NCI-H748 treated with DMSO at 0.1 percent for 48 hours (cell line): ENCODE measurements around the gene GADD45GIP1.
"Not testable (repeated sequence)": the region's sequence is repeated elsewhere in the genome, so short reads cannot be mapped to it uniquely, and the experiment has no call there.

Source experiments
- DNase-seq: peaks from one replicate; lab custom pipeline; 2025; lab: John Stamatoyannopoulos, UW

The GADD45GIP1 gene

GRCh38 chr19:12957389-12957952 is 448 bp upstream of the GADD45GIP1 start:
- not testable (repeated sequence) for DNase-seq

DNA sequence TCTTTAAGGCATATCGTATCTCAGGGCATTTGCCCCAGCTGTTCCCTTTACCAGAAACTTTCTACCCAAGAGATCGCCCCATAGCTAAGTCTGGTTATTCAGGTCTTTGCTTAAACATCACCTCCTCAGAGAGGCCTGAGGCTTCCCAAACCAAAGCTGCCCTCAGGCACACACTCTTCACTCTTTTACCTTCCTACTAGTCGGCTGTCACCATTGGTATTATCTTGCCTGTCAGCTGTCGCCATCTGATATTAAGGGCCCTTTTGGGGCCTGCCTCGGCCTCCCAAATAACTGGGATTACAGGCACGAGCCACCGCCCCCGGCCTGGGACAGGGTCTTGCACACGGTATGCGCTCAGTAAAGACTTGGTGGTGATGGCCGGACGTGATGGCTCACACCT is 1.0 kb downstream of the GADD45GIP1 start:
- DNase-seq = no peak

DNA sequence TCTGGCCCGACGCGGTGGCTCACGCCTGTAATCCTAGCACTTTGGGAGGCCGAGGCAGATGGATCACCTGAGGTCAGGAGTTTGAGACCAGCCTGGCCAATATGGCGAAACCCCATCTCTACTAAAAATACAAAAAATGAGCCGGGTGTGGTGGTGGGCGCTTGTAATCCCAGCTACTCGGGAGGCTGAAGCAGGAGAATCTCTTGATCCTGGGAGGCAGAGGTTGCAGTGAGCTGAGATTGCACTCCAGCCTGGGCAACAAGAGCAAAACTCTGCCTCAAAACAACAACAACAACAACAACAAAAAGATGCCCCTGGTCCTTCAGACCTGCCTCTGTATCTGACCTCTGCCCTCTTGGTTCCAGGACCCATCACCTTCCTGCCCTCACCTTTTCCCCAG is 1.4 kb downstream of the GADD45GIP1 start:
- not testable (repeated sequence) for DNase-seq

GRCh38 chr19:12954612-12954962 is 2.4 kb downstream of the GADD45GIP1 start:
- no peak for DNase-seq

DNA sequence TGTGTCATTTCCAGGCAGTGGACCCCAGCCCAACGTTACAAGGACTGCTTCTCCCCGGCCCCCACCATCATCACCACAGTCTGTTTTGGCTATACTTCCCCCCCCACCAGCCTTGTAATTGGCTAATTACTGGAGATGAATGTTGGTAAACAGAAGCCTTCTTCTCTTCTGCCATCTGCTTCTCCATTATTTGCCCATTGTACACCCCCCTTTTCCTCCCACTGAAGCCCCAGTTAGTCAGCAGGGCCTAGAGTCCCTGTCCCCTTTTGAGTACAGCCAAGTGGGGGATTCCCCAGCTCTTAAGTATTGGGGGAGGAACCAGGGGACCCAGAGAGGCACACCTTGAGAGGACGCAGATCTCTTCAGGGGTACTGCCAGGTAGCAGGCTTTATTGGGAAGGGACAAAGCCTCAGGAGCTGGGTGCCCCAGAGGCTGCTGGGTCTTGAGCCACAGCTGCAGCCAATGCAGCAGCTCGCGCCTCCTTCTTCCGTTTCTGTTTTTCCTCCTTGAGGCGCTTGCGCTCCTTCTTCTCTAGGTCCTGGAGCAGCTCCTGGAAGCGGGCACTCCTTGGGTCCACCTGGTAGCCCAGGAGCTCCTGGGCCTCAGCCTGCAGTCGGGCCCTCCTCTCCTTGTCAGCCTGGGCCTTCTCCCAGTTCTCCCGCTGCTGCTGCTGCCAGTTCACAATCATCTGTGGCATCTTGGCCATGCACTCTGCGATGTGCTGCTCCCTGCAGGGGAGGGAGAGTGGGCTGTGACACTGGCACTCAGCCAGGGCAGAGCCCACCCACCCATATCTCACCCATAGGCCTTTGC is 3.0 kb downstream of the GADD45GIP1 start:
- DNase-seq = no peak

- DNase-seq = no peak
Measured at GRCh38 chr19:12953138-12953798, 3.8 kb downstream of the GADD45GIP1 start.

DNA sequence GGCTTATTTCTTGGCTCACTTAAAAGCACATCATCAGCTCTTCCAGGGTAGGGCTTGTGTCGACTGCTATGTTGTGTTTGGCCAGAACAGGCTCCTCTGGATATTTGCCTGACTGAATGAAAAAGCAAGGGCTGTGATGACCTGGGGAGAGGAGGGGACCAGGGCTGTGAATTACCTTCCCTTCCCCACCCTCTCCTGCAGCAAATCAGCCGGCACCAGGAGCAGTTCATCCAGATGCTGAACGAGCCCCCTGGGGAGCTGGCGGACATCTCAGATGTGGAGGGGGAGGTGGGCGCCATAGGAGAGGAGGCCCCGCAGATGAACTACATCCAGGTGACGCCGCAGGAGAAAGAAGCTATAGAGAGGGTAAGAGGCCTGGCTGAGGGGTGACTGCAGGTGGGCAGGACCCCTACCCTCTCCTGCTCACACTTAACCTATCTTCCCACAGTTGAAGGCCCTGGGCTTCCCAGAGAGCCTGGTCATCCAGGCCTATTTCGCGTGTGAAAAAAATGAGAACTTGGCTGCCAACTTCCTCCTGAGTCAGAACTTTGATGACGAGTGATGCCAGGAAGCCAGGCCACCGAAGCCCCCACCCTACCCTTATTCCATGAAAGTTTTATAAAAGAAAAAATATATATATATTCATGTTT is 4.4 kb downstream of the GADD45GIP1 start:
- no peak for DNase-seq

DNA sequence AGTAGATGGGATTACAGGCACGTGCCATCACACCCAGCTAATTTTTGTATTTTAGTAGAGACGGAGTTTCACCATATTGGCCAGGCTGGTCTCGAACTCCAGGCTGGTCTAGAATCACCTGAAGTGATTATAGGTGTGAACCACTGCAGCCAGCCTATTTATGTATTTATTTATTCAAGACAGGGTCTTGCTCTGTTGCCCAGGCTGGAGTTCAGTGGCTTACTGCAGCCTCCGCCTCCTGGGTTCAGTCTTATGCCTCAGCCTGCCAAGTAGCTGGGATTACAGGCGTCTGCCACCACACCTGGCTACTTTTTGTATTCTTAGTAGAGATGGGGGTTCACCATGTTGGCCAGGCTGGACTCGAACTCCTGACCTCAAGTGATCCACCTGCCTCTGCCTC is 5.0 kb downstream of the GADD45GIP1 start:
- DNase-seq = not testable (repeated sequence)

DNA sequence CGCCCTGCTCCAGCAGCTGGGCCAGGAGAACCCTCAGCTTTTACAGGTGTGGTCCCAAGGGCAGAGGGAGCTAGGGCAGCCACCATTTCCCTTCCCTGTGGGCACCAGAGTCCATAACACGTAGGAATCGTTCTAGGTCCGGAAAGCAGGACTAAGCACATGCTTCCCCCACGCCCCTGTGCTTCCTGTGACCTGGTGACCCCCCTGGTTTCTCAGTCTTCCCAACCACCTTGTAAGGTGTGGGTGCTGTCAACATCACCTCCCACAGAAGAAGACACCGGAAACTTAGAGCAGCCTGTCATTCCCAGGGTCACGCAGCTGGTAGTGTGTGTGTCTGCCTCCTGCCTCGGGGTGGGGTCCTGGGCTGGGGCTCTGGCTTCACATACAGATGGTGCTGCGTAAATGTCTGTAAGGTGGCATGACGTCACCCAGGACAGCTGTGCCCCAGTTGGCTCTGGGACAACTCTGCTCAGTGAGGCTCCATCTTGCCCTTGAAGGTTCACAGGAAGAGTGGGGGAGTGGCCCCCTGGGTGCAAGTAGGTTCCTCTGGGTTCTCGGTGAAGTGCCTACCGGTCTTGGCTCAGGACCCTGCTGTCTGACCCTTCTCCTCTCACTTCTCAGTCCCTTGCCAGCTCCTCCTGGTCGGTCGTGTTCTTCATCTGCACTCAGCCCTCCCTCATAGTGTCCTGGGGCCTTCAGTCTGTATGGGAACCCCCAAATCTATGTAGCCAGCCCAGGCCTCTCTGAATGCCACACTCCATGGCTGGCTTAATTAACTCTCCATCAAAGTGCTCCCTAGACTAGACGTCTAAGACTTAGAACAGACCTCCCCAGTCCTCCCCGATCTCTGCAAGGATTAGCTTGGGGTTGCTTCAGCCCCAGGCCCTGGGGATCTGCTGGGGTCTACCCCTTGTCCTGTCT is 7.4 kb downstream of the GADD45GIP1 start:
- no peak for DNase-seq

DNA sequence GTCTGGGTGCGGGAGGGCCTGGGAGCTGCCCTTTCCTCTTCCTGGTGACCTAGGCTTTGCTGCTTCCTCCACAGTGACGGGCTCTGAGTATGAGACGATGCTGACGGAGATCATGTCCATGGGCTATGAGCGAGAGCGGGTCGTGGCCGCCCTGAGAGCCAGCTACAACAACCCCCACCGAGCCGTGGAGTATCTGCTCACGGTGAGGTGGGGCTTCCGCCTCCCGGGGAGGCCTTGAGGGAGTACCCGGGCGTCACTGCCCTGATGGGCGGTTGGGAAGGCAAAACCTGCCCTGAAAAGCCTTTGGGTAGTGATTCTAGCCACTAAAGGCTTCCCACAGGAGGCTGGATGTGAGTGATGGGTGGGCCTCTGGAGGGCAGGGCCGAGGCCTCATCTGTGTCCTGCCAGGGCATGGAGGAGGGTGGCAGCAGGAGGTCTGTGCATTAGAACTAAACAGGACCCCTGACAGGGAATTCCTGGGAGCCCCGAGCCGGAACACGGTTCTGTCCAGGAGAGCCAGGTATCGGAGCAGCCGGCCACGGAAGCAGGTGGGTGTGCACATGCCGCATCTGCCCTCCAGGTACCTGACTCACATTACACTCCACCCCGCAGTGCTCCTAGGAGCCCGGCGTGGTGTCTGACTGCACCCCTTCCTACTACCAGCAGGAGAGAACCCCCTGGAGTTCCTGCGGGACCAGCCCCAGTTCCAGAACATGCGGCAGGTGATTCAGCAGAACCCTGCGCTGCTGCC is 8.2 kb downstream of the GADD45GIP1 start:
- no peak for DNase-seq

DNA sequence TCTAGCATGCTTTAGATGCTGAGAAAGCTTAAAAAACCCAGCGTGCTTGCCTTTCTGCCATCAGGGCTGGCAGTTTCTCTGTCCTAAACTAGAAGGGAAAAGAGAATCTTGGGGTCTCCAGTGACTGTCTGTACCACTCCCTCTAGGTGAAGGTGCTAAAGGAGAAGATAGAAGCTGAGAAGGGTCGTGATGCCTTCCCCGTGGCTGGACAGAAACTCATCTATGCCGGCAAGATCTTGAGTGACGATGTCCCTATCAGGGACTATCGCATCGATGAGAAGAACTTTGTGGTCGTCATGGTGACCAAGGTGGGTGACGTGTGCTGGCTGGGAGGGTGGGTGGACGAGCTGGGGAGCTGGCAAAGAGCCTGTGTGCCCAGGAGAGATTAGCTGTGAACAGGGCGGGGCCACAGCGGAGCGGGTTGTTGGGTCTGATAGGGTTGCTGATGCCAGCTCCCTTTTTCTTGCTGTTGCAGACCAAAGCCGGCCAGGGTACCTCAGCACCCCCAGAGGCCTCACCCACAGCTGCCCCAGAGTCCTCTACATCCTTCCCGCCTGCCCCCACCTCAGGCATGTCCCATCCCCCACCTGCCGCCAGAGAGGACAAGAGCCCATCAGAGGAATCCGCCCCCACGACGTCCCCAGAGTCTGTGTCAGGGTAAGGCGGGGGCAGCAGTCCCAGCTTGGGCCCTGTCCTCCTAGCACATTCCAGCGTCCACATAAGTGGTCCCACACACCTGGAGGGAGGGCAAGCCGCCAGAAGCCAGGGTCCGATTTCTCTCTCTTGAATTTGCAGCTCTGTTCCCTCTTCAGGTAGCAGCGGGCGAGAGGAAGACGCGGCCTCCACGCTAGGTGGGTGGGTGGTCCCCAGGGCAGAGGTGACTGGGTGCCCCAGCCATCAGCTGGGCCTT is 9.1 kb downstream of the GADD45GIP1 start:
- DNase-seq = no peak

GRCh38 chr19:12946731-12947496 is 10.1 kb downstream of the GADD45GIP1 start:
- no peak for DNase-seq

DNA sequence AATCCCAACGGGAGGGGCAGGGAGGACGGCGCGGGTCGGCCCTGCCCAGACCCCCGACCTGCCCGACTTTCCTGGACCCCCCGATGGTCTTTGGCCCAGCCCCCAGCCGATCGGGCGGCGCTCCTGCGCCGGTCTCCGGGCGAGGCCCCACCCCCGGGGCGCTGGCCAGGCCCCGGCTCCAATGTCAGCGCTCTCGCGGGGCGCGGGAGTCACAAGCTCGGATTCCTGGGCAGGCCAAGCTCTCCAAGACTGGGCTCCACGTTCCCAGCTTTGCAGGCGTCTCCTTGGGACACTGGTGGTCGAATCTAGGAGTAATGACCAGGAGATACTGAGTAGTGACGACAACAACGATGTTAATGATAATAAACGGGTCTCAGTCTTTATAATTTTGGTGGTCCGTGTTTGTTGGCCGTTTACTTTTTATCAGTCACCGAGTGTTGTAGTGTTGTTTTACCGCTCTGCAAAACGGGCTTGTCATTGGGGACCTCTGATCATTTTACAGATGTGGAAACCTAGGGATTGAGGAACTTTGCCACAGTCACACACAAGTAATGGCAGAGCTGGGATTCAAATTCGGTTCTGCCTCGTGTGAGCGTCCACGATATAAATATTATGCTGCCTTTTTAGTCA is 10.8 kb downstream of the GADD45GIP1 start:
- no peak for DNase-seq

GRCh38 chr19:12945479-12946091 is 11.4 kb downstream of the GADD45GIP1 start, which contains the start of gene RAD23A:
TSS of gene RAD23A (plus strand) at chr19:12945862. CDS start at chr19:12945949, 87 bp downstream.
- DNase-seq = peak; percentile 58

DNA sequence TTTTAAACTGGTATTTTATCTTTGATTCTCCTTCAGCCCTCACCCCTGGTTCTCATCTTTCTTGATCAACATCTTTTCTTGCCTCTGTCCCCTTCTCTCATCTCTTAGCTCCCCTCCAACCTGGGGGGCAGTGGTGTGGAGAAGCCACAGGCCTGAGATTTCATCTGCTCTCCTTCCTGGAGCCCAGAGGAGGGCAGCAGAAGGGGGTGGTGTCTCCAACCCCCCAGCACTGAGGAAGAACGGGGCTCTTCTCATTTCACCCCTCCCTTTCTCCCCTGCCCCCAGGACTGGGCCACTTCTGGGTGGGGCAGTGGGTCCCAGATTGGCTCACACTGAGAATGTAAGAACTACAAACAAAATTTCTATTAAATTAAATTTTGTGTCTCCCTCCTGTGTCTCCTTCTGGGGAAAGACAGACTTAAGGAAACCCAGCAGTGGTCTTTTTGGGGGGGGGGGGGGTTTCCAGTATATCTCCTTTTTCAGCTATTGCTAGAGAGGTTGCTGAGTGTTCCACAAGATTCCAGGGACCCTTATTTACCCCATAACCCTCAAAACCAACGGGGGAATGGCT is 12.8 kb downstream of the GADD45GIP1 start:
- no peak for DNase-seq

GRCh38 chr19:12943437-12944044 is 13.5 kb downstream of the GADD45GIP1 start:
- DNase-seq = no peak

GRCh38 chr19:12940897-12941296 is 16.1 kb downstream of the GADD45GIP1 start:
- no peak for DNase-seq
